ENCODE results near the gene DSN1. TPM values are rescaled to one million over a fixed set of nuclear protein-coding genes. Genes with fewer than 3 reads are reported as not detected.

The DSN1 gene
- total RNA-seq, 1 donor from 2014 or later: 3.7 TPM

DNA sequence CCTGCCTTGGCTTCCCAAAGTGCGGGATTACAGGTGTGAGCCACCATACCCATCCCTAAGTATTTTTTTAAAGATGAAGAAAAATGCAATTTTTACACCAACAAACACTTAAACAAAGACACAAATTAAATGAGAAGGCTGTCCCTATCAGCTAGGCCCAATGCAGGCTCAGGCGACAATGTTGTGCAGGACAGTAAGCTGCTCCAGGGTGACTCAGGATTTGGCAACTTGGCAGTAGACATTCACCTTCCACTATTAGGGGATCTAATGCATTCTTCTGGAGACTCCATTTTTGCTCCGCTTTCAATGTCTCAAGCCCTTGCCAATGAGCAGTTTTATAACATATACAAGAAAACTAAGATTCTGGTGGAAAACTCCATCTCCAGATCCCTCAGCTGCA, 47.4 kb downstream of the DSN1 start:
- no peak overlapping the region for H3K4me3 ChIP-seq (ENCODE audit: low read depth, low read length)
- H3K36me3 ChIP-seq (ENCODE audit: control insufficient read depth, insufficient read depth, low read length): no peaks in the 10 kb centered on the region
- TF ChIP-seq, protein P1, sequence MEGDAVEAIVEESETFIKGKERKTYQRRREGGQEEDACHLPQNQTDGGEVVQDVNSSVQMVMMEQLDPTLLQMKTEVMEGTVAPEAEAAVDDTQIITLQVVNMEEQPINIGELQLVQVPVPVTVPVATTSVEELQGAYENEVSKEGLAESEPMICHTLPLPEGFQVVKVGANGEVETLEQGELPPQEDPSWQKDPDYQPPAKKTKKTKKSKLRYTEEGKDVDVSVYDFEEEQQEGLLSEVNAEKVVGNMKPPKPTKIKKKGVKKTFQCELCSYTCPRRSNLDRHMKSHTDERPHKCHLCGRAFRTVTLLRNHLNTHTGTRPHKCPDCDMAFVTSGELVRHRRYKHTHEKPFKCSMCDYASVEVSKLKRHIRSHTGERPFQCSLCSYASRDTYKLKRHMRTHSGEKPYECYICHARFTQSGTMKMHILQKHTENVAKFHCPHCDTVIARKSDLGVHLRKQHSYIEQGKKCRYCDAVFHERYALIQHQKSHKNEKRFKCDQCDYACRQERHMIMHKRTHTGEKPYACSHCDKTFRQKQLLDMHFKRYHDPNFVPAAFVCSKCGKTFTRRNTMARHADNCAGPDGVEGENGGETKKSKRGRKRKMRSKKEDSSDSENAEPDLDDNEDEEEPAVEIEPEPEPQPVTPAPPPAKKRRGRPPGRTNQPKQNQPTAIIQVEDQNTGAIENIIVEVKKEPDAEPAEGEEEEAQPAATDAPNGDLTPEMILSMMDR (IDR thresholded peaks at IDR 0.05; ENCODE audit: insufficient read depth, low read length, severe bottlenecking): no peak
- peak; percentile 6 for DNase-seq (ENCODE audit: low read depth)
- no peak for FAIRE-seq
- no peaks in the 10 kb centered on the region for H3K27me3 ChIP-seq (ENCODE audit: control insufficient read depth, insufficient read depth, low read length)

DNA sequence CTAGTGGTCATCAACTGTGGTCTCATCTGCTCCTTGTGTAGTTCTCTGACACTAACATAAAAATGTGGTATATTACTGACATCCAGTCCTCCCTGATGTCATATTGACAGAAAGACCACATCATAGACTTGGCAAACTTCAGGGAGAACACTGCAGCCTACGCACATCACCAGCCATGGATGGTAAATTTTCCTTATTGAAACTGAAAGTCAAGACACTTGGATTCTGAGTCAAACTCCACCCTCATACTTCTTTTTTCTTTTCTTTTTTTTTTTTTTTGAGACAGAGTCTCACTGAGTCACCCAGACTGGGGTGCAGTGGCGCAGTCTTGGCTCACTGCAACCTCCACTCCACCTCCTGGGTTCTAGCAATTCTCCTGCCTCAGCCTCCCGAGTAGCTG, 53.1 kb downstream of the DSN1 start:
- FAIRE-seq (no peak), DNase-seq (ENCODE audit: low read depth) (no peak)
- Histone ChIP-seq H3K4me3 (ENCODE audit: low read depth, low read length) (no peak overlapping the region), H3K27me3 (ENCODE audit: control insufficient read depth, insufficient read depth, low read length) (no peaks in the 10 kb centered on the region), H3K36me3 (ENCODE audit: control insufficient read depth, insufficient read depth, low read length) (no peaks in the 10 kb centered on the region)
- TF ChIP-seq, protein P1 (IDR thresholded peaks at IDR 0.05; ENCODE audit: insufficient read depth, low read length, severe bottlenecking): no peak

DNA sequence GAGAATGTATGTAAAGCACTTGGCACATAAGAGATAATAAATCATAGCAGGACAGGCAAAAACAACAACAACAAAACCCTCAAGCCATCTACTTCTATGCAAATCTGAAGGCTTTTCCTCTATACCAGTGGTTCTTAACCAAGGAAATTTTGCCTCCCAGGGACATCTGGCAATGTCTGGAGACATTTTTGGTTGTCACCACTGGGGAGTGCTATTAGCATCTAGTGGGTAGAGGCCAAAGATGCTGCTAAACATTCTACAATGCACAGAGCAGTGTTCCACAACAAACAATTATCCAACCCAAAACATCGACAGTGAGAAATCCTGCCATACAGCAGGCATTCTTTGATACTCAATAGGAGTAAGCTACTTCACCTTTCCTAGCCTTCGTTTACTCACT, 55.9 kb downstream of the DSN1 start:
- H3K36me3 ChIP-seq (ENCODE audit: control insufficient read depth, insufficient read depth, low read length): no peaks in the 10 kb centered on the region
- no peak overlapping the region for H3K4me3 ChIP-seq (ENCODE audit: low read depth, low read length)
- DNase-seq (ENCODE audit: low read depth) (peak; percentile 22), FAIRE-seq (no peak)
- TF ChIP-seq, protein P1 (IDR thresholded peaks at IDR 0.05; ENCODE audit: insufficient read depth, low read length, severe bottlenecking): peak; percentile 32
- no peaks in the 10 kb centered on the region for H3K27me3 ChIP-seq (ENCODE audit: control insufficient read depth, insufficient read depth, low read length)

DNA sequence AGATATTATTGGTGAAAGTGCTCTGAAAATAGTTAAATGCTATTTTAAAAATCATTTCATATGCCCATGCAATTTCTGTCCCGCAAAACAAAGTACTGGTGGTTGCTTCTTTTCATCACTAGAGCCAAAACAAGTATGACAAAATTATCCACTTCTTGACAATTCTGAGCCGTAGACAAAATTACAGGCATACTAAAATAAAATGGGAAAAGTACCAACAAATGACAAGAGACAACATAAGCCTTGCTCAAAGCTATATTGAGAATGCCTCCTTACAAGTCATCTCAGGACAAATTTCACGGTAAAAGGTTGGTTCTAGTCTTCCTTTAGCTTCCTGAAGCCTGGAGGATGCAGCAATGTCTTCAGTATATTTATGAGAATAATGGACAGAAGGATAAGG, 56.5 kb downstream of the DSN1 start:
- TF ChIP-seq, protein P1 (IDR thresholded peaks at IDR 0.05; ENCODE audit: insufficient read depth, low read length, severe bottlenecking): no peak
- DNase-seq (ENCODE audit: low read depth): no peak
- no peak for FAIRE-seq
- H3K36me3 ChIP-seq (ENCODE audit: control insufficient read depth, insufficient read depth, low read length): no peaks in the 10 kb centered on the region
- H3K27me3 ChIP-seq (ENCODE audit: control insufficient read depth, insufficient read depth, low read length): no peaks in the 10 kb centered on the region
- no peak overlapping the region for H3K4me3 ChIP-seq (ENCODE audit: low read depth, low read length)

DNA sequence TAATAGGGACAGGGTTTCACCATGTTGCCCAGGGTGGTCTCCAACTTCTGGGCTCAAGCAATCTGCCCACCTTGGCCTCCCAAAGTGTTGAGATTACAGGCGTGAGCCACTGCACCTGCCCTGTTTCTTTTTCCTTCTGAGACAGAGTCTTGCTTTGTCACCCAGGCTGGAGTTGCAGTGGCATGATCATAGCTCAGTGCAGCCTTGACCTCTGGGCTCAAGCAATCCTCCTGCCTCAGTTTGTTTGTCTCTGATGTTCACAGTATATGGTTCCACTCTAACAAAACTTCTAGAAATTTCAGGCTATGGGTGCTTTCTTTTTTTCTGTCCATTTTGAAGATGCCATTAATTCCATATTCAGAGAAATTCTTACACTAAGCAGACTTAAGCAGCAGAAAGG, 60.8 kb downstream of the DSN1 start:
- H3K36me3 ChIP-seq (ENCODE audit: control insufficient read depth, insufficient read depth, low read length): no peaks in the 10 kb centered on the region
- TF ChIP-seq, protein P1 (IDR thresholded peaks at IDR 0.05; ENCODE audit: insufficient read depth, low read length, severe bottlenecking): no peak
- FAIRE-seq: no peak
- H3K4me3 ChIP-seq (ENCODE audit: low read depth, low read length): no peak overlapping the region
- H3K27me3 ChIP-seq (ENCODE audit: control insufficient read depth, insufficient read depth, low read length): no peaks in the 10 kb centered on the region
- DNase-seq (ENCODE audit: low read depth): no peak

DNA sequence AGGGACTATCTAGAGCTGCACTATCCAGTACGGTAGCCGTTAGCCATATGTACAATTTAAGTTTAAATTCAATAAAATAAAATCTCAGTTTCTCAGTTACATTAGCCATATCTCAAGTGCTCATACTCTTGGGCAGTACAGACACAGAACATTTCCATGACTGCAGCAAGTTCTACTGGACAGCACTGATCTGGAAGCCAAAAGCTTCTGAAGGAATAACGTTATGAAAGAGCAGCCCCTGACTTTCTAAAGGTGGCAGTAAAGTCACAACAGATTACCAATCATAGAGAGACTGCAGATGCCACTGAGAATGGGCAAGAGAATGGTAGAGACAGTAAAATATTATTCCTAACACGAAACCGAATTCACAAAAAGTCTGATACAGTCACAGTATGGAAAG, 64.4 kb downstream of the DSN1 start:
- no peak for FAIRE-seq
- H3K4me3 ChIP-seq (ENCODE audit: low read depth, low read length): no peak overlapping the region
- no peaks in the 10 kb centered on the region for H3K36me3 ChIP-seq (ENCODE audit: control insufficient read depth, insufficient read depth, low read length)
- no peak for DNase-seq (ENCODE audit: low read depth)
- no peaks in the 10 kb centered on the region for H3K27me3 ChIP-seq (ENCODE audit: control insufficient read depth, insufficient read depth, low read length)
- TF ChIP-seq, protein P1 (IDR thresholded peaks at IDR 0.05; ENCODE audit: insufficient read depth, low read length, severe bottlenecking): no peak

Measured in bronchial epithelial cell (primary cell).